ENCODE data around the gene ANKRD23.

ANKRD23 gene

GRCh38 chr2:96835830-96836229, 8.0 kb downstream of the ANKRD23 start:
- no peak for DNase-seq

- DNase-seq, result peak; percentile 44
These were observed 10.9 kb downstream of the ANKRD23 start for GRCh38 chr2:96832754-96833507.

- DNase-seq, result no peak
These were observed 11.4 kb downstream of the ANKRD23 start for GRCh38 chr2:96832408-96832753.

GRCh38 chr2:96831679-96832078, 12.1 kb downstream of the ANKRD23 start:
- DNase-seq, result no peak

GRCh38 chr2:96830044-96830562, 13.7 kb downstream of the ANKRD23 start:
- no peak for DNase-seq

- DNase-seq, result no peak
These were observed 14.9 kb downstream of the ANKRD23 start for GRCh38 chr2:96828874-96829273.

- no peak for DNase-seq
These were observed 15.4 kb downstream of the ANKRD23 start for GRCh38 chr2:96828436-96828835.

GRCh38 chr2:96826546-96827278, 17.1 kb downstream of the ANKRD23 start:
- no peak for DNase-seq

- no peak for DNase-seq
These were observed 18.8 kb downstream of the ANKRD23 start for GRCh38 chr2:96825057-96825456.

- peak; percentile 78 for DNase-seq
These were observed 19.5 kb downstream of the ANKRD23 start for GRCh38 chr2:96824079-96824870.

- no peak for DNase-seq
These were observed 20.6 kb downstream of the ANKRD23 start for GRCh38 chr2:96823198-96823597.

- no peak for DNase-seq
These were observed 21.0 kb downstream of the ANKRD23 start for GRCh38 chr2:96822786-96823185.

- no peak for DNase-seq
These were observed 22.6 kb downstream of the ANKRD23 start for GRCh38 chr2:96821113-96821675.

GRCh38 chr2:96819876-96820511, 23.8 kb downstream of the ANKRD23 start:
- no peak for DNase-seq

- DNase-seq, result no peak
These were observed 24.5 kb downstream of the ANKRD23 start for GRCh38 chr2:96819128-96819875.

GRCh38 chr2:96817882-96818281, 25.9 kb downstream of the ANKRD23 start:
- no peak for DNase-seq

- no peak for DNase-seq
These were observed 26.8 kb downstream of the ANKRD23 start for GRCh38 chr2:96816836-96817702.

- DNase-seq, result peak; percentile 89
These were observed 27.5 kb downstream of the ANKRD23 start, which contains the start of gene CNNM3 for GRCh38 chr2:96816127-96816835. TSS of gene CNNM3 (plus strand) at chr2:96816268. CDS start at chr2:96816278, 10 bp downstream.

GRCh38 chr2:96815326-96816126, 28.3 kb downstream of the ANKRD23 start:
- peak; percentile 34 for DNase-seq
